ENCODE results near the gene SETD5. TPM values are rescaled to one million over a fixed set of nuclear protein-coding genes. Genes with fewer than 3 reads are reported as not detected.
"Not testable (repeated sequence)": the region's sequence is repeated elsewhere in the genome, so short reads cannot be mapped to it uniquely, and the experiment has no call there.

Gene SETD5
- total RNA-seq, 1 donor from 2014 or later = 239 TPM

DNA sequence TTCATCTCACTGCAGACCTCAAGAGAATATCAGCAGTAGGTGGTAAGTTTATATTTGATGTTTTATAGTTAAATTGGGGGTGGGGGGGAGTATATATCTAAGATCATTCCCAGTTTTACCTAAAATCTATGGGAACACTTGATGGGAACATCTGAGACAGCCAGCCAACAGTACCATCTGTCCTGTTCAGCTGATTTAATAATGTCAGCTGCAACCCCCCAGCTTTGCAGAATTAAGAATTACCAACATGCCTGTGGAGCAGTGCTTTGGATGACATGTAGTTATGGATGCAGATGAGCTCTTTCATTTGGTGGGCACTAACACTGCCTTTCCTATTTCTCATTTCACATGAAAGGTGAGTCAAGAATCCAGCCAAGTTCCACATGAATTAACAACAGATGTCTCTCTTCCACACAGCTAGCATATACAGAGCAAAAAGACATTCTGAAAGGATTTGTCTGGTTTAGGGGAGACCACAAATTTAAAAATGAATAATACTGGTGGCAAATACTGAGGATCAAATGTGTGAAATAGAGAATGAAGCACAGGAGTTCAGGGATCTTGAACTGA, 76.2 kb downstream of the SETD5 start:
- H3K27me3 ChIP-seq = no peaks in the 10 kb centered on the region
- intact Hi-C loops (cut with DNase I) = no loop called here
- H3K4me1 ChIP-seq = no peaks in the 10 kb centered on the region
- TF ChIP-seq, protein P1, sequence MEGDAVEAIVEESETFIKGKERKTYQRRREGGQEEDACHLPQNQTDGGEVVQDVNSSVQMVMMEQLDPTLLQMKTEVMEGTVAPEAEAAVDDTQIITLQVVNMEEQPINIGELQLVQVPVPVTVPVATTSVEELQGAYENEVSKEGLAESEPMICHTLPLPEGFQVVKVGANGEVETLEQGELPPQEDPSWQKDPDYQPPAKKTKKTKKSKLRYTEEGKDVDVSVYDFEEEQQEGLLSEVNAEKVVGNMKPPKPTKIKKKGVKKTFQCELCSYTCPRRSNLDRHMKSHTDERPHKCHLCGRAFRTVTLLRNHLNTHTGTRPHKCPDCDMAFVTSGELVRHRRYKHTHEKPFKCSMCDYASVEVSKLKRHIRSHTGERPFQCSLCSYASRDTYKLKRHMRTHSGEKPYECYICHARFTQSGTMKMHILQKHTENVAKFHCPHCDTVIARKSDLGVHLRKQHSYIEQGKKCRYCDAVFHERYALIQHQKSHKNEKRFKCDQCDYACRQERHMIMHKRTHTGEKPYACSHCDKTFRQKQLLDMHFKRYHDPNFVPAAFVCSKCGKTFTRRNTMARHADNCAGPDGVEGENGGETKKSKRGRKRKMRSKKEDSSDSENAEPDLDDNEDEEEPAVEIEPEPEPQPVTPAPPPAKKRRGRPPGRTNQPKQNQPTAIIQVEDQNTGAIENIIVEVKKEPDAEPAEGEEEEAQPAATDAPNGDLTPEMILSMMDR (IDR thresholded peaks at IDR 0.05) = no peak
- H3K27ac ChIP-seq = no peak overlapping the region
- H3K4me3 ChIP-seq = no peak overlapping the region
- peaks cover 83 to 97% of the 10 kb centered on the region in 2 donors for H3K36me3 ChIP-seq
- no peaks in the 10 kb centered on the region for H3K9me3 ChIP-seq
- DNase-seq (ENCODE audit: low spot score in 2 of 2) = no peak

DNA sequence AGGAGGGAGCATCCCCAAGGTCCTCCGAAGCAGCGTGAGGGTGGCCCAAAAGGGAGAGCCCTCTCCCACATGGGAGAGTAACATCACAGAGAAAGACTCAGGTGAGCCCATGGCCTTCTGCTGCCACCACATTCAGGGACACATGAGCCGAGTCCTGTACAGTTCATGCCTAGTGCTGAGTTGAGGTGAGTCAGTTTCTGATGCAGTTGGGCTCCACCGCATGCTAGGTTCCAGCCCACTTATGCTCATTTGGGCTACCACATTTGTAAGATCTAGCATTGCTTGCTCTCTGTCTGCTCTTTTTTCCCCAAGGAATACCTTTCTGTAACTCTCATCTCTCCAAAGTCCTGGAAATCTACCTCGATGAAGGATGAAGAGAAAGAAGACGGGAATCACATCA, 77.1 kb downstream of the SETD5 start:
- no peak for DNase-seq (ENCODE audit: low spot score in 2 of 2)

DNA sequence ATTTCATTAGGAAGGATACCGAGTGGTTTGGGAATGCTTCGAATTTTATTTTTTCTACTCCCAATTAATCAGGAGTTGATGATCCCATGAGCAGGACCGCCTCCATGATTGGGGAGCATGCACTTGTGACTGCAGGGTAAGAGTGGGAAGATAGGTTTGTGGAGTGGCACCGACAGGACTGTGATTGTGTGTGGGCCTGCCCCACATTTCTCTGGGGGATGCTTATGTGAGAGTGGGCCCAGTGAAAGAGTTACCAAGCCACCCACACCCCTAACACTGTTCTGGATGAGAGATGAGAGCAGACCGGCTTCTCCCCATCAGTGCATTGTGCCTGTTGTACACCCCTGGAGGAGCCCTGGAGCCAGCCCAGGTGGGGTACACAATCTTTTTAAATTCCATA, 79.5 kb downstream of the SETD5 start:
- intact Hi-C loops (cut with DNase I) = no loop called here
- Histone ChIP-seq H3K27me3 (no peaks in the 10 kb centered on the region), H3K4me1 (no peaks in the 10 kb centered on the region), H3K9me3 (no peaks in the 10 kb centered on the region), H3K4me3 (no peak overlapping the region), H3K27ac (no peak overlapping the region), H3K36me3 (peaks cover 77 to 98% of the 10 kb centered on the region in 2 donors)
- no peak for DNase-seq (ENCODE audit: low spot score in 2 of 2)
- TF ChIP-seq, protein P1 (IDR thresholded peaks at IDR 0.05) = no peak

More for the DNA sequence above, 77.1 kb downstream of the SETD5 start:
- no peaks in the 10 kb centered on the region for H3K4me1 ChIP-seq
- TF ChIP-seq, protein P1 (IDR thresholded peaks at IDR 0.05) = no peak
- H3K4me3 ChIP-seq = no peak overlapping the region
- H3K36me3 ChIP-seq = peaks cover 84 to 97% of the 10 kb centered on the region in 2 donors
- no peak overlapping the region for H3K27ac ChIP-seq
- intact Hi-C loops (cut with DNase I) = no loop called here
- no peaks in the 10 kb centered on the region for H3K9me3 ChIP-seq
- H3K27me3 ChIP-seq = no peaks in the 10 kb centered on the region

DNA sequence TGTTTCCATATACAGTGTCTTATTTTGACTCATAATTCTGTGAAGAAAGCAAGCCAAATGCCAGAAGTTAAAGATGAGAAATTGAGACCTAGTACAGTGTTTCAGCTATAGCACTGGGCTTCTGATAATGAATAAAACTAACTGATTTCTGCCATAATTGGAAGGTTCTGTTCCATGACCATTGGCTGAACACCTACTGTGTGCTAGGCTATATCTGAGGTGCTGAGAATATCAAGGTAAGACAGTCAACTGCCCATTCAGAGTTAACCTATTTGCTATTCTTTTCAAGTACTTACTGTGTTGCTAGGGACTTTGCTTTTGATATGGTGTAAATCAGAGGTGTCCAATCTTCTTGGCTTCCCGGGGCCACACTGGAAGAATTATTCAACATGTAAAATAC, 82.8 kb downstream of the SETD5 start:
- H3K4me3 ChIP-seq = no peak overlapping the region
- H3K4me1 ChIP-seq = no peaks in the 10 kb centered on the region
- no peaks in the 10 kb centered on the region for H3K9me3 ChIP-seq
- no peak for DNase-seq (ENCODE audit: low spot score in 2 of 2)
- intact Hi-C loops (cut with DNase I) = no loop called here
- H3K27ac ChIP-seq = no peak overlapping the region
- TF ChIP-seq, protein P1 (IDR thresholded peaks at IDR 0.05) = no peak
- peaks cover 51 to 68% of the 10 kb centered on the region in 2 donors for H3K36me3 ChIP-seq
- H3K27me3 ChIP-seq = no peaks in the 10 kb centered on the region

DNA sequence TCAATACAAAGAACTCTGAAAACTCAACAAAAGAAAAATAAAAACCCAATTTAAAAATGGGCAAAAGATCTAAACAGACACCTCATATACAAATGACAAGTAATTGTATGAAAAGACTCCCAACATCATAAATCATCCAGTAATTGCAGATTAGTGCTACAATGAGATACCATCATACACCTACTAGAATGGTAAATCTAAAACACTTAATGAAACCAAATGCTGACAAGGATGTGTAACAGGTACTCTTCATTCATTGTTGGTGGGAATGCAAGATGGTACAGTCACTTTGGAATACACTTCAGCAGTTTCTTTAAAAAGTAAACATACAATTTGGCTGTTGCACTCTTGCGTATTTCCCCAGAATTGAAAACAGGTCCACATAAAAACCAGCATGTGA, 87.8 kb downstream of the SETD5 start:
- Histone ChIP-seq H3K27me3 (no peaks in the 10 kb centered on the region), H3K36me3 (peaks cover 12 to 29% of the 10 kb centered on the region in 2 donors), H3K4me1 (no peaks in the 10 kb centered on the region), H3K4me3 (no peak overlapping the region), H3K27ac (no peak overlapping the region), H3K9me3 (no peaks in the 10 kb centered on the region)
- intact Hi-C loops (cut with DNase I) = no loop called here
- TF ChIP-seq, protein P1 (IDR thresholded peaks at IDR 0.05) = no peak
- DNase-seq (ENCODE audit: low spot score in 2 of 2) = no peak

DNA sequence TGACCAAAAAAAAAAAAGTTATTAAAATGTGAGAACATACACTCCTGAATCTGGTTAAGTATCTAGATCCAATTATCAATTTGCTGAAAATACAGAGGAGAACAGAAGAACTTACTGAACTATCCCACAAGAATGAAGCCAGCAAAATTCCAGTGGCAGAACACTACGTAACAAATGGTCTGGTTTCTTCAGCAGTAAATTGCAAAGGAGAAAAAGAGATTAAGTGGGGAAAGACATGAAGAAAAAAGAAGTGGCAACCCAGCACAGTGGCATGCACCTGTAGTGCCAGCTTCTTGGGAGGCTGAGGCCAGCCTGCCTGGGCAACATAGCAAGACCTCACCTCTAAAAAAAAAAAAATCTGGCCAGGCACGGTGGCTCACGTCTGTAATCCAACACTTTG, 94.1 kb downstream of the SETD5 start:
- TF ChIP-seq, protein P1 (IDR thresholded peaks at IDR 0.05) = no peak
- no peaks in the 10 kb centered on the region for H3K9me3 ChIP-seq
- no peaks in the 10 kb centered on the region for H3K27me3 ChIP-seq
- DNase-seq (ENCODE audit: low spot score in 2 of 2) = no peak
- H3K36me3 ChIP-seq = peaks cover 0 to 5% of the 10 kb centered on the region in 2 donors
- H3K4me1 ChIP-seq = no peaks in the 10 kb centered on the region
- intact Hi-C loops (cut with DNase I) = no loop called here
- H3K4me3 ChIP-seq = no peak overlapping the region
- H3K27ac ChIP-seq = no peak overlapping the region

DNA sequence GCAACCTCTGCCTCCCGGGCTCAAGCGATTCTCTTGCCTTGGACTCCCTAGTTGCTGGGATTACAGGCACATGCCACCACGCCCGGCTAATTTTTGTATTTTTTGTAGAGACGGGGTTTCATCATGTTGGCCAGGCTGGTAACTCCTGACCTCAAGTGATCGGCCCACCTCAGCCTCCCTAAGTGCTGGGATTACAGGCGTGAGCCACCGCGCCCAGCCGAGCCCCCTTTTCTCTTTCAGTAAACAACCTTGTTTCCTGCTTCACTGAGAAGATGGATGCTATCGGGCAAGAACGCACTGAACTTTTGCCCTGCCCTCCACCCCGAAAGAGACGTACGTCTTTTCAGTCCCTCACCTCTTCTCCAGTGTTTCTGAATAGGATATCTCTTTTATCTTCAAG, 96.6 kb downstream of the SETD5 start:
- H3K27ac ChIP-seq; intact Hi-C loops (cut with DNase I); H3K4me1 ChIP-seq; DNase-seq (ENCODE audit: low spot score in 2 of 2); H3K27me3 ChIP-seq; H3K4me3 ChIP-seq; H3K36me3 ChIP-seq; H3K9me3 ChIP-seq: not testable (repeated sequence)

Measured in ascending aorta (tissue), 2 donors.